RWPE1 (cell line): ENCODE measurements around the gene FCHSD2.

Source experiments
- CTCF ChIA-PET: fragments of 350-600 bp; sonication (Branson Sonifier 250); formaldehyde crosslinking; extraction: SDS; loops from one replicate; lab custom pipeline; 2021; lab: Yijun Ruan, JAX
- POLR2A ChIA-PET: fragments of 400-600 bp; formaldehyde crosslinking; extraction: SDS; loops from one replicate; lab custom pipeline; 2020; ENCODE audit warnings: antibody characterized with exemption; ENCODE audit not compliant: low non-redundant PET; lab: Yijun Ruan, JAX
- DNase-seq: peaks from one replicate; pipeline ENCODE4 v3.0.0; 2012; ENCODE audit warnings: low spot score
- H3K27ac ChIP-seq: fragments of 450-650 bp; 2 replicates; pipeline ENCODE4 v1.5.1; 2017
- TF ChIP-seq, protein P1 (sequence below): fragments of 450-650 bp; conservative IDR thresholded peaks from 2 replicates; pipeline ENCODE4 v1.5.1; 2017; ENCODE audit warnings: low read depth, mild to moderate bottlenecking

Gene FCHSD2

DNA sequence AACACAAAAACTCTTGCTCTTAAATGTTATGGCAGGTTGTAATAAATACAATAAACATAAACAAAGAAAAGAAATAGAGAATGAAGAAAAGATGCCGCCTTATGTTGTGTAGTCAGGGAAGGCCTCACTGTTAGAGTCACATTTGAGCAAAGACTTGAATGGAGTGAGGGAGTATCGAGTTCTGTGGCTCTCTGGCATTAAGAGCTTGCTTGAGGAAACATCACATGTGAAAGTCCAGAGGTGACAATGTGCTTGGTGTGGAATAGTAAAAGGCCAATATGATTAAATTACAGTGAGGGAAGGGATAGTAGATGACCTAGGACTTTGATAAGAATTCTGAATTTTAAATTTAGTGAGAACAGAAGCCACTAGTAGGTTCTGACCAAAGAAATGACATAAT is 188.5 kb downstream of the FCHSD2 start:
- TF ChIP-seq, protein P1, sequence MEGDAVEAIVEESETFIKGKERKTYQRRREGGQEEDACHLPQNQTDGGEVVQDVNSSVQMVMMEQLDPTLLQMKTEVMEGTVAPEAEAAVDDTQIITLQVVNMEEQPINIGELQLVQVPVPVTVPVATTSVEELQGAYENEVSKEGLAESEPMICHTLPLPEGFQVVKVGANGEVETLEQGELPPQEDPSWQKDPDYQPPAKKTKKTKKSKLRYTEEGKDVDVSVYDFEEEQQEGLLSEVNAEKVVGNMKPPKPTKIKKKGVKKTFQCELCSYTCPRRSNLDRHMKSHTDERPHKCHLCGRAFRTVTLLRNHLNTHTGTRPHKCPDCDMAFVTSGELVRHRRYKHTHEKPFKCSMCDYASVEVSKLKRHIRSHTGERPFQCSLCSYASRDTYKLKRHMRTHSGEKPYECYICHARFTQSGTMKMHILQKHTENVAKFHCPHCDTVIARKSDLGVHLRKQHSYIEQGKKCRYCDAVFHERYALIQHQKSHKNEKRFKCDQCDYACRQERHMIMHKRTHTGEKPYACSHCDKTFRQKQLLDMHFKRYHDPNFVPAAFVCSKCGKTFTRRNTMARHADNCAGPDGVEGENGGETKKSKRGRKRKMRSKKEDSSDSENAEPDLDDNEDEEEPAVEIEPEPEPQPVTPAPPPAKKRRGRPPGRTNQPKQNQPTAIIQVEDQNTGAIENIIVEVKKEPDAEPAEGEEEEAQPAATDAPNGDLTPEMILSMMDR = no peak
- POLR2A ChIA-PET = no interaction called here
- CTCF ChIA-PET = no interaction called here
- H3K27ac ChIP-seq = no peak overlapping the region
- no peak for DNase-seq

DNA sequence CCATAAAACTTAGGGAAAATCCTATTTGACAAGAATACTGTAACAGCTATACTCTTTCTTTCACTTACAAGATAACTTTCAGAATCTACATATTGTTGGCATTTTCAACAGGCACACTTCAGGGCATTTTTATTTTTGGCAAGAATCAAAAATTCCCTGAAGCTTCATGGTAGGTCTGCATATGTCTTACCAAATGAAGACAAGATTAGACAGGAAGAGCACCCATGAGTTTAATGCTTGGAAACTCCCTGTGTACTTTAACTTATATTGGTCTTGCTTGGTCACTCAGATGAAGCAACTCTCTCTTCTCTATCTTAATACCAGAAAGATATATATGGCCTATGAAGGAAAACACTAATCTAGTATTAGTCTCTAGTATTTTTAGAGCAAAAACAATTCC is 190.2 kb downstream of the FCHSD2 start:
- TF ChIP-seq, protein P1 = no peak
- no peak for DNase-seq
- CTCF ChIA-PET = no interaction called here
- peak overlapping the region; percentile 56; the same call in 1 of the 2 replicates for H3K27ac ChIP-seq
- POLR2A ChIA-PET = no interaction called here

DNA sequence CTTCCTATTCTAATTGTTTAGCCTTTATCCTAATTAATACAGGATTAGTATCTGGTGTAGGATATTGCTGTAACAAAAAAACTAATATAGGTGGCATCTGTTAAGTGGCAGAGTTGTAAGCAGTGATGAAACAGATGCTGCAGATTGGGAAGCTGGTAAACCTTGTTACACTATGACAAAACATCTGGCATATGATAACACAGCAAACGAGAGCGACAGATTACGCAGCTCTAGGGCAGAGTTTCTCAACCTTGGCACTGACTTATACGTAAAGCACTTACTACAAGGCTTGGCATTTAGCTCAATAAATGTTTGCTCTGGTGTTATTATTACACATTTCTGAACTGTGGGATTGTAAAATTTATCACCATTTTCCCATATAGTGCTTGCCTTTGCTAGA is 190.9 kb downstream of the FCHSD2 start:
- DNase-seq = no peak
- ChIA-PET CTCF (no interaction called here), POLR2A (no interaction called here)
- no peak overlapping the region for H3K27ac ChIP-seq
- TF ChIP-seq, protein P1 = no peak

DNA sequence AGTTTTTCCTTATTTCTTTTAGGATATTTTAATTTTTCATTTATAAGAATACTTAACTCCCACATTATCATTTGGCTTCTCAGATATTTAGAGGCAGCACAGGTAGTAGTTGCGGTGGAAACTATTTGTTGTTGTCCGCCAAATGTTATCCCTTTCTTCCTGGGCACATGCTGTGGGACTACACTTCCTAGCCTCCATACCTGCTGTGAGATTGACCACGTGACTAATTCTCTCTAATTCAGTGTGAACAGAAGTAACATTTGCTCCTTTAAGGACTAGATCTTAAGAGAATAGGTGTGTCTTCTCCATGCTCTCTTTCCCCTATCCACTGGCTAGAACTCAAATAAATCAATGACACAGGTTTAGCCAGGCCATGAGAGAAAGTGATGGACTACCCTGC is 191.4 kb downstream of the FCHSD2 start:
- H3K27ac ChIP-seq = no peak overlapping the region
- TF ChIP-seq, protein P1 = no peak
- DNase-seq = no peak
- ChIA-PET POLR2A (no interaction called here), CTCF (no interaction called here)

DNA sequence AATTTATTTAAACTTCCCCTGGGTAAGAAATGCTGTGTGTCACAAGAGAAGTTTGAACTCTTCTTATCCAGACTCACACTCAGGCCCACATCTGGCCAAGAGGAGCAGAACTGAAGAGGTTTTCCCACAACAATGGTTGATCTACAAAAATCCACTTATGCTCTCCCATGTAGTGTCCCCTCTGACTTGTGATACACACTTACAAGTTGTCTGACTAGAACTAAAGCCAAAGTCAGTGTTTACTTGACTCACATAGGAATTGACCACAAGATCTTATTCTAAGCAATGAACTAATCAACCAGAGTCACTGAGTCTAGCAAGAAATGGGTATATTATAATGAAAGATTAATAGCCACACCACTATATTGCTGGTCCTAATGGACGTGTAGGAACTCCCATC is 194.9 kb downstream of the FCHSD2 start:
- TF ChIP-seq, protein P1 = no peak
- DNase-seq = no peak
- no peak overlapping the region for H3K27ac ChIP-seq
- ChIA-PET CTCF (no interaction called here), POLR2A (no interaction called here)

DNA sequence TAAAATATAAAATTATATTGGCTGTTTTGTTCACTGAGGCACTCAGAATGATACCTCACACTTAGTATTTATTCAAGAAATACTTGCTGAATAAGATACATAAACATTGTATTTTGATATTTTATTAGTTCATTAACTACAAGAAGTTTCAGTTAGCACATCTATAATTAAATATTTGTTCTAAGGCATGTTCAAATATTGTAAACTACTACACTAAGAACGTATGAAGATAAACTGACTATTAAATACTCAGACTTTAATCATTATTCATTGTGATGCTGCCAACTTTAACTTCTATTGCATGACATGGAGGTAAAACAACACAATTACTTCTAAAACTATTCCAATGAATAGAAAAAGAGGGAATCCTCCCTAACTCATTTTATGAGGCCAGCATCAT is 198.5 kb downstream of the FCHSD2 start:
- ChIA-PET POLR2A (no interaction called here), CTCF (interaction anchor here (0.7 kb wide), 1 partner anchor 19 kb away, joined by 3 read pairs; no protein-coding TSS in a partner anchor)
- no peak for DNase-seq
- no peak overlapping the region for H3K27ac ChIP-seq
- TF ChIP-seq, protein P1 = no peak
